GM21367 (cell line): ENCODE data around the gene MEF2D.

Experiments
- ATAC-seq: cut with Tn5 transposase; IDR thresholded peaks from one replicate; pipeline ENCODE4 v1.9.1; 2021; ENCODE audit not compliant: unreplicated experiment

MEF2D gene

GRCh38 chr1:156430866-156431265 is 69.7 kb downstream of the MEF2D start:
- no peak for ATAC-seq

DNA sequence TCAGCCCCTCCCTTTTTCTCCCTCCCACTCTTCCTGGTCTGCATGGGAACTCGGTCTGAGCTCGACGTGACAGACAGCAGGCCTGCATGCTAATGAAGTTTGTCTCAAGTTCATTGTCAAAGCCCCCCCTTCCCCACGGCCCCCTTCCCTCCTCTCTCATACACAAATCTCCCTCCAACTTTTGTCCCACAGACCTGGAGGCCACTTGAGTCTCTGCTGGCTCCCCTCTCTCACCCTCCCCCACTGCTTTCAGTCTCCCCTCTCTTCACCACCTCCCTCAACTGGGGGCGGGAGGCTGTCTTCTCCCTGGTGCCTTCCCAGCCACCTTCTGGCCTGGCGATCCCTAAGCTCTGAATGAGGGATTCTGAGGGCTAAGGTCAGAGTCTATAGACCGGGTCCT is 70.3 kb downstream of the MEF2D start:
- ATAC-seq, result no peak

DNA sequence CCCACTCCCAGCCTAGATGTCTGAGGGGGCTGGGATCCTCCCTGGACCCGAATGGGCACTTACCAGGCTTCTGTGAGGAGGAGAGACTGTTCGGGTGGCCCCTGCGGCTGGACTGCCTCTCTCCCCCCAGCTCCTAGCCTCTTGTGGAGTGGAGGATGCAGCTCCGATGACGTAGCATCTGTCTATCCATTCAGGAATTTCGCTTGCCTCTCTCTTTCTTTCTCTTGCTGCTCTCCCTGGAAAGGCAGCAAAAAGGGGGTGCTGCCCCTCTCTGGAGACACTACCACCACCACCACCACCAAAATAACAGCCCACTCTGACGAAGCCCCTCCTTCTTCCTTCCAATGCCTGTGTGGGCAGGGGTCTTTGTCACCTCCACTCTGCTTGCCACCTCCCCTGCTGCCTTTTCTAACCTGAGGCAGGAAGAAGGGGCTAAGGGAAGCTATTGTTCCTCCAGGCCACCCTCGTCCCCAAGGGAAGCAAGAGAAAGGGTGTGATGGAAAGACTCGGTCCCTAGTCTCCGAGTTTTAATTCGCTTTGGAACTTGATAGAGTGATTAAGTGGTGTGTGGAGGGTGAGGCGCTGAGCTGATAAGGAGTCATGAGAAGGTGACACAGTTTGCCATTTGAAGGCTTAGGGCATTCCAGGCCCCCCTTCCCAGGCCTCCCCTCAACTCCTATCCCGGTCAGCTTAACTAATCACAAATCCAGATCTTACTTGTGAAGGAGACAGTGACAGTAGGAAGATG is 71.1 kb downstream of the MEF2D start:
- ATAC-seq, result no peak

GRCh38 chr1:156428746-156429288 is 71.8 kb downstream of the MEF2D start:
- no peak for ATAC-seq

DNA sequence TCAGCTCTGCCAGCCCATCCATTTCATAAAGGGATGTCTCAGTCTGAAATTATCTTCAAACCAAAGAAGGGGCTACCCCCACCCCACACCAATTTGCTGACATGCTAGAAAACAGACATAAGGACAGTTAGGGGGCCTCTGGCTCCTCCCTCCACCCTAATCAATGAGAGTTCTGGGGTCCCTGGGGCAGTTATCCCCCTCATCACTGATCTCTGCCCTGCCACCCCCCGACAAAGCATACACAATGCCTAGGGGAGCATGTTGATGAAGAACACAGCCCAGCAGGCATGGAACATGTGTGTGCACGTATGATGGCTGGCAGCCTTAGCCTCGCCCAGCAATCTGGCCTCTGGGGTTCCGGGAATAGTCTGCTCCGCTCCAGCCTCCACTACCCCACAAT is 72.6 kb downstream of the MEF2D start:
- no peak for ATAC-seq

- no peak for ATAC-seq
Measured at GRCh38 chr1:156425943-156426342, 74.6 kb downstream of the MEF2D start.

DNA sequence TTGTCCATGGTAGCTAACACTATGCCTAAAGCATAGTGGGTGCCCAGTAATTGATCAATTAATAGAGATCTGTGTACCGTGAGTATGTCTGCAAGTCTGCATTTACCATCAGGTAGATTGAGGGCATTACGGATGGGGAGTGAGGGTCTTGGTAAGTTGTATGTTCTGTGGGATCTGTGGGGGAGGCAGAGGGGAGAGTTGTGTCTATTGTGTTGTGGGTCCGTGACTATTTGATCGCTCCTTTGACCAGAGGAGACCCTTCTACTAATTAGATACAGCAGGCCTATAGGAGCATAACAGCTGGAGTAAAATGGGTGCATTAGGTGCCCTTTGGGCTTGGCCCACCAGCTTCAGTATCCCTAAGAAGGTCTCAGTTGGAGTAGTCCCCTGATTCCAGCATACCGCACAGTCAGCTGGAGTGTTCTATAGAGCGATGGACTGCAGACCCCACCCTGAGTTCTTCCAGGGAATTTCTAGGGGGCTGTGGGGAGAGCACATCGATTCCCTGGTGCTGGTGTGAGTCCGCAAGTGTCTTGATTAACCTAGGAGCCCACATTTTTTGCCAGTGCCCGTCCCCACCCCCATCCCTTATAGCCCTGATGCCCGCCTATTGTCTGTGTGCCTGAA is 75.7 kb downstream of the MEF2D start:
- no peak for ATAC-seq

DNA sequence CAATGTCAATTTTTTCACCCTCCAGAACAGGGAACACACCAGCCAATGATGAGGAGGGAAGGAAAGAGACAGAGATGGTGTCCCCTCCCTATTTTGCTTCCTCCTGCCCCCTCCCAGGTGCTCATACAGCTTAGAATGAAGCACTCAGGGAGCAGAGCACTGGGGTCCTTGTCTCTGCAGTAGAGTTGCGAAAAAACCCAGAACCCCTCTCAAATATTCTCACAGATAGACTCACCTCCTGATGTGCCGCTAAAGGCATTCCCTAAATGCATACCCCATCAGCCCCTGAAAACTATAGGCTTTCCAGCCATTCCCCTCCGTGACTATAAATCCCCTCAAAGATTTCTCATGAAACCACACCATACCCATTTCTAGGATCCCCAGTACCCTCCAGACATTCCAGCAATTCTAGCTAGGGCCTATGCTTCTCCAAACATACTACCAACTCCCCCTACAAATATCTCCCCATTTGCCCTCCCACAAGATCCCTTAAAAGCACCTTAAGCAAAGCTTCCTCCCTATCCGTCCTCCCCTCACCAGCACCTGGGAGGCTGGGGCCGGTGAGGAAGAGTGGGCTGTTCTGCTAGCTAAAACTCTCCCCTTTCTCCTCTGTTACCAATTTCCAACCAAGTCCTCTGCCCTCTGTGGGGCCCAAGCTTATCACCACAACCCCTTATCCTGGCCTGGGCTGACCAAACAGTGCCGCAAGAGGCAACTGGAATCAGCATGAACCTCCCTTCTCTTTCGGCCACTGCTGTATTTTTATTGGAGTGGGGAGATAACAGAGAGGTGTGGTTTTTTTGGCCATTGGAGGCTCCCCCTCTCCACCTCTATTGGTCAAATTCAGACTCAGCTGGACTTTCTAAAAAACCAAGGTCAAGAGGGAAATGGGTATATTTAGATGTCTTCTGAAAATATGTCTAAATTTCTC is 76.9 kb downstream of the MEF2D start:
- no peak for ATAC-seq

DNA sequence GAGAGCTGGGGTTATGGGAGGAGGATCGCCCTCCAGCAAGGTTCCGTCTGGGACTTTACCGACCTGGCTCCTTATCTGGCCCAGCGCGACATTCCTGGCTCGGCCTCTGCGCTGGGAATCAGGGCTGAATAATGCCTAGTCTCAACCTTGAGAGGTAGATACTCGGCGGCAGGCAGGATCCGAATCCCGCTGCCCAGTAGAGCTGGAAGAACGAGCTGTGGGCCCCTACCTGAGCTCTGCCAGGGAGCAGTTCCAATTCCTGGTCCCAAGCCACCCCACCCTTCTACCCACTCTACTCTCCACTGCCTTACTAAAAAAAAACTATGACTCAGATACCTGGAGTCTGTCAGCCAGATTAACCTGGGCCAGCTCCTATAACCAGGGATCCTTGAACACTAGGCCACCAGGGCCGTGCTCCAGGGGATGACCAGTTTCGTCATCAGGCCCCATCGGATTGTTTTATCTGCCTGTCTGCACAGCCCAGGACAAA is 77.9 kb downstream of the MEF2D start:
- no peak for ATAC-seq

- ATAC-seq, result no peak
Measured at GRCh38 chr1:156421939-156422601, 78.5 kb downstream of the MEF2D start.

- ATAC-seq, result peak; percentile 68
Measured at GRCh38 chr1:156421062-156421938, 79.3 kb downstream of the MEF2D start.

DNA sequence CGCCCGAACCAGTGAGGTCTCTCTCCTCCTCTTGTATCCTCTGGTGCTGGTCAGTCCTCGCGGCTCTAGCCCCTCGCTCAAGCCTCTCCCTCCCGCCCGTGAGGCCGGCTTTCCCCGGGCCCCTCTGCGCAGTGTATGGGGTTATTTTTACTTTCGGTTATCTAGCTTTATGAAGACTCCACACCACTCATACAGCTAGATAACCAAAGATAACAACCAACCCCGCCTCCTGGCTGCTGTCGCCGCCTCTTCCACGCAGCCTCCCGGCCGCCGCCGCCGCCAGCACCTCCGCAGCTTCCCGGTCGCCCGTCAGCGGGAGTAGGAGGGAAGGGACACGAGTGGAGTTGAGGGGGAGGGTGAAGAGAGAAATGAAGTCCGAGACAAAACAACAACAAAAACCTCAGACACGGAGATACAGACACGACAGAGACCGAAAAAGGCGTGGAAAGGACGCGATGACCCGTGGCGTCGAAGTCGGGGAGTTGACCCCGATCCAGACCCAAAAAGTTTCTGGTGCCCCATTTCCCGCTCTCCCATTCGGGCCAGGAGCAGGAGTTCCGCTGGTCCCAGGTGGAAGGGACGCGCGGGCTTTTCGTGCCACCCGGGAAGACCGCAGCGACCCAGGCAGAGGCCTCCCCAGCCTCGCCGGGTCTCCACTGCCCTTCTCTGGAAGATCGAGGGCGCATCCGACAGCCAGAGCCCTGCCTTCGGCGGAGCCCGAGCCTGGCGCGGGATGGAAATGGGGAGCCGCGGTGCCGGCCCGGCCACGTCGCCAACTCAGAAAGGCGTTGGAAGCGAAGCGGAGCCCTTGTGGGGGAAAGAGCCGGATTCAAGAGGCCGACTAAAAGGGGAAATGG is 80.1 kb downstream of the MEF2D start:
- ATAC-seq, result no peak

DNA sequence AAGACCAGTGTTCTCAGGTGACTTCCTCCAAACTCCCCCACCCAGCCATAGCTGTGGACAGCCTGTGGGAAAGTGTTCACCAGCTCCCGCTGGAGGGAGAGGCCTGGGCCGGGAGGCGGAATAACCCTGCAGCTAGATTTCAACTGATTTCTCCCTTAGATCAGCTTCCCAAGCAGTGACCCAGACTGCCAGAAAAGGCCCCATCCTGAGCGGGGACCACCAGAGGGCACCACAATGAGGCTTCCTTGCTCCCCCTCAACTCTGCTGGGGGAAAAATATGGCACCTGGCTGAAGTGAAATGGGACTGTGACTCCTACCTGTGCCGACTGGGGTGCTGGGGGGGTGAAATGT is 80.7 kb downstream of the MEF2D start:
- no peak for ATAC-seq

DNA sequence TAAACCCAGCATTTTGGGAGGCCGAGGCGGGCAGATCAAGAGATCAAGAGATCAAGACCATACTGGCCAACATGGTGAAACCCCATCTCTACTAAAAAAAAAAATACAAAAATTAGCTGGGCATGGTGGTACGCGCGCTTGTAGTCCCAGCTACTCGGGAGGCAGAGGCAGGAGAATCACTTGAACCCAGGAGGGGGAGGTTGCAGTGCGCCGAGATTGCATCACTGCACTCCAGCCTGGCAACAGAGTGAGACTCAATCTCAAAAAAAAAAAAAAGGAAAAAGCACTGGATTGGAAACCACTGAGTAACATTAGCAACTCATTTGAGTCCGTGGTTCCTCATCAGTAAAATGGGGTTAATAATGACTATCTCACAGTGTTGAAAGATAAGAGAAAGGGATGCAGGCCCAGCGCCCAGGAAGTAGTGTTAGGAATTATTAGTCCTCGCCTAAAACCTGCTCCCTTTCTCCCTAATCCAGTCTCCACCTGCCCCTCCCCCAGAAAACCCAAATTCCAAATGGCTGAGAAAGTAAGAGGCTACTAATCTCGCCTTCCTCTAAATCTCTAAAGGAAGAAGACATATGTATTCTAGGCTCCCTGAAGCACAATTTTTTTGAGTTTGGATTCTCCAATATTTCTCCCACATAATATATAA is 82.0 kb downstream of the MEF2D start:
- no peak for ATAC-seq

- ATAC-seq, result no peak
Measured at GRCh38 chr1:156417401-156418020, 83.1 kb downstream of the MEF2D start.

- ATAC-seq, result no peak
Measured at GRCh38 chr1:156416993-156417392, 83.6 kb downstream of the MEF2D start.

DNA sequence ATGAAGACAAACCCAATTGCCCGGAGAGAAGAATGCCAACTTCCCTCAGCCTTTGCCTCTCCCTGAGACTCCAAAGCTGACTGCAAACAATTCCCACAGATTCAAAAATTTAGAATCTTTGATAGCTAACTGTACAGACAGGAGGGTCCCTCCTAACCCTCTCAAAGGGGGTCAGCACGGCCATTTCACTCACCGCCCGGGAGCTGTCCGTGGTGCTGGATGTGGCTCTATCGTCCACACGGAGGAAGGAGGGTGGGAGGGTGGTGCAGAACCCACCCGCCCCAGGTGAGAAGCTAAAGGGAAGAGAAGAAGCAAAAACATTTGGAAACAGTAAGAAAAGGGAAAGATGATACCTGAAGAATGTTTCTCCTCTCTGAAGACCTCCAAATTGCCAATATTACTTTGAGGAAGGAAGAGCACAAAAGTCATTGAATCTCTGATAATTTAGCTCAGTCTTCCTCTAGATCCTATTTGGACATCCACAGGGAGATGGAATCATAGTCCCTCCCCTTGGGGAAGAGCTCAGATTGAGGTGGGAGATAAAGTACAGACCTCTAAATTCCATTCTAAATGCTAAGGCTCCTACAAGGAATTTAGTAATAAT is 86.0 kb downstream of the MEF2D start:
- ATAC-seq, result no peak
